Measurements from ENCODE around the gene POPDC2.

Gene POPDC2

DNA sequence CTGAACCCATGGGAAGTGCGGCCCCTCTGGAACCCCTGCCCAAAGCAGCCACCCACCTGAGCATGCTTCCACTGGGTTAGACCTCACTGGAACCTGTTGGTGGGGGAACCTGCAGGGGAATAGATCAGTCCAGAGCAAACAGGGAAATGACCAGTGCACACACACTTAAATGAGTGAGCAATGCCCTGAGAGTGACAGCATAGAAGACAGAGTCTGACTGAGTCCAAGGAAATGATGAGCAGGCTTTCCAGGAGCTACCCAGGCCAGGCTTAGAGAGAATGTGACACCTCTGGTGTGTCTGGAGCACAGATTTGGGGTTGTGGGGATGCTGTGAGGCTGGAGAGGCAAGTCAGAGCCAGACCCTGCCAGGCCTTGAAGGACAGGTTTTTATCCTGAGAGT is 34.2 kb downstream of the POPDC2 start:
- Histone ChIP-seq H3K27ac (ENCODE audit: low read depth, low read length) (no peak overlapping the region), H3K9ac (ENCODE audit: low read depth, low read length) (no peak overlapping the region), H3K27me3 (ENCODE audit: control insufficient read depth, insufficient read depth, low read length) (no peaks in the 10 kb centered on the region), H3K4me1 (ENCODE audit: control insufficient read depth, insufficient read depth, low read length) (no peaks in the 10 kb centered on the region), H3K9me3 (ENCODE audit: control insufficient read depth, insufficient read depth, low read length) (no peaks in the 10 kb centered on the region), H3K36me3 (ENCODE audit: control insufficient read depth, insufficient read depth, low read length) (no peaks in the 10 kb centered on the region), H3K4me3 (ENCODE audit: low read depth, low read length) (no peak overlapping the region)

DNA sequence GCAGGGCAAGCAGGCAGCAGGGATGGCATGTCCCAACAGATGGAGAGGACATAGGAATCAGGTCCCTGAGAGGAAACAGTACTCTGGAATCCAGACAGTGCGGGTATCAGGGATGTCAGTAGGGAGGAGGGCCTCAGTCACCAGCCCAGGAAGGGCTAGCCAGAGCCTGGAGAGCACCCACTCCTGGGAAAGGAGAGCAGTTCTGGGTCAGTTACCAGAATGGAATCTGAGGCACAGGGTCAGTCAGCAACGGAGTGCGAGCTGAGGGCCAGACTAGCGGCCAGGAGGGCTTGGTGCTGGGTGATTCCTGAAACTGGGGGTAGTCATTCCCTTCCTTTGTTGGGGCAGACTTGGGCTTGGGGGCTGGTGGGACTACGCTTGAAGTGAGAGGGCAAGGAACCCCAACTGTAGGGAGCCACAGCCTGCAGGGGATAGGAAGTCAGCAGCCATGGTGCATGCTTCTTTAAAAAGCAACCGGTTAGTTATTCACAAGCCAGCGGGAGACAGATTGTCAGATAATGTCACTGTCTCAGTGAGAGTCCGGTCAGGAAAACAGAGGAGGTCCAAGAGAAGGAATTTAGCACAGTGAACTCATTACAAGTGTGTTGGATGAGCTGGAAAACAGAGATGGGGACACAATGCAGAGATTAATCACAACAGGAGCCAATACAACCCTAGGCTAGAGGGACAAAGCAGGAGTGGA is 34.8 kb downstream of the POPDC2 start:
- Histone ChIP-seq H3K27me3 (ENCODE audit: control insufficient read depth, insufficient read depth, low read length) (no peaks in the 10 kb centered on the region), H3K9ac (ENCODE audit: low read depth, low read length) (no peak overlapping the region), H3K4me3 (ENCODE audit: low read depth, low read length) (no peak overlapping the region), H3K36me3 (ENCODE audit: control insufficient read depth, insufficient read depth, low read length) (no peaks in the 10 kb centered on the region), H3K4me1 (ENCODE audit: control insufficient read depth, insufficient read depth, low read length) (no peaks in the 10 kb centered on the region), H3K9me3 (ENCODE audit: control insufficient read depth, insufficient read depth, low read length) (no peaks in the 10 kb centered on the region), H3K27ac (ENCODE audit: low read depth, low read length) (no peak overlapping the region)

DNA sequence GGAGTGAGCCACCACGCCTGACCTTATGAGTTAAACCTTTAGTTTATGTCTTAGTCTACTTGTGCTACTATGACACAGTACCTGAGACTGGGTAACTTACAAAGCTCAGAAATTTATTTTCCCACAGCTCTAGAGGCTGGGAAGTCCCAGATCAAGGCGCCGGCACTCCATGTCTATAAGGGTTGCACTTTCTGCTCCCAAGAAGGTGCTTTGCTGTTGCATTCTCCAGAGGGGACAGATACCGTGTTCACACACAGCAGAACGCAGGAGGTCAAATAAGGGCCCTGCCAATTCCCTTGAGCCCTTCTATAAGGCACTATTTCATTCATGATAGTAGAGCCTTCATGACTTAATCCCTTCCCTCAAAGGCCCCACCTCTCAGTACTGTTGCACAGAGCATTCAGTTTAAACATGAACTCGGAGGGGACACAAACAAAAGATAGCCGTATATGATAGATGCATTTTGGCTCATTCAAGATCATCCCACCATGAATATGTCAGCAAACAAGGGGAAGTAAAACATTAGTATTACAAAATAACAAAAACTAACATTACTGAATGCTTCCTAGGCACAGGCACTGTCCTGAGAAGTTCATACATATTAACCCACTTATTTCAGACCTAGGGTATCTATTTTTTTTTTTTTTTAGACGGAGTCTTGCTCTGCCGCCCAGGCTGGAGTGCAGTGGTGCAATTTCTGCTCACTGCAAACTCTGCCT is 36.2 kb downstream of the POPDC2 start:
- Histone ChIP-seq H3K36me3 (ENCODE audit: control insufficient read depth, insufficient read depth, low read length) (no peaks in the 10 kb centered on the region), H3K4me1 (ENCODE audit: control insufficient read depth, insufficient read depth, low read length) (no peaks in the 10 kb centered on the region), H3K9me3 (ENCODE audit: control insufficient read depth, insufficient read depth, low read length) (no peaks in the 10 kb centered on the region), H3K27ac (ENCODE audit: low read depth, low read length) (no peak overlapping the region), H3K9ac (ENCODE audit: low read depth, low read length) (no peak overlapping the region), H3K27me3 (ENCODE audit: control insufficient read depth, insufficient read depth, low read length) (no peaks in the 10 kb centered on the region), H3K4me3 (ENCODE audit: low read depth, low read length) (no peak overlapping the region)

DNA sequence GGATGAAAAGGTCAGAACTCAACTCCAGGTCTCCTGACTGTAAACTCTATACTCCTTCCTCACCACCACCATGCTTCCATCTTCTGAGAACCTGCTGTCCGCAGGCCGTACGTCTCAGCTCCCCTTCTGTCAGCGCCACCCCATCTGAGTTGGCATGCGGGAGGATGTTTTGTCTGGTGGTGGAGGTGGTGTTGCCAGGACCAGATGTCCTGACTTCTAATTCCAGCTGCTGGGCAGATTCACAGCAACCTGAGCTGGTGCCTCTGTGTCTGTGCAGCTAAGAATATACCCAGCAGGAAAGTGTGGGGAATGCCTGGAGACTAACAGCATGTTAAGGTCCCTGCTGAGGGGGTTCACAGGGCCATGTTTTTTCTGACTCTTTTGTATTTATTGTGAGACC is 39.5 kb downstream of the POPDC2 start:
- no peaks in the 10 kb centered on the region for H3K9me3 ChIP-seq (ENCODE audit: control insufficient read depth, insufficient read depth, low read length)
- no peak overlapping the region for H3K4me3 ChIP-seq (ENCODE audit: low read depth, low read length)
- no peak overlapping the region for H3K9ac ChIP-seq (ENCODE audit: low read depth, low read length)
- H3K36me3 ChIP-seq (ENCODE audit: control insufficient read depth, insufficient read depth, low read length) = no peaks in the 10 kb centered on the region
- H3K27ac ChIP-seq (ENCODE audit: low read depth, low read length) = no peak overlapping the region
- H3K27me3 ChIP-seq (ENCODE audit: control insufficient read depth, insufficient read depth, low read length) = no peaks in the 10 kb centered on the region
- H3K4me1 ChIP-seq (ENCODE audit: control insufficient read depth, insufficient read depth, low read length) = no peaks in the 10 kb centered on the region

DNA sequence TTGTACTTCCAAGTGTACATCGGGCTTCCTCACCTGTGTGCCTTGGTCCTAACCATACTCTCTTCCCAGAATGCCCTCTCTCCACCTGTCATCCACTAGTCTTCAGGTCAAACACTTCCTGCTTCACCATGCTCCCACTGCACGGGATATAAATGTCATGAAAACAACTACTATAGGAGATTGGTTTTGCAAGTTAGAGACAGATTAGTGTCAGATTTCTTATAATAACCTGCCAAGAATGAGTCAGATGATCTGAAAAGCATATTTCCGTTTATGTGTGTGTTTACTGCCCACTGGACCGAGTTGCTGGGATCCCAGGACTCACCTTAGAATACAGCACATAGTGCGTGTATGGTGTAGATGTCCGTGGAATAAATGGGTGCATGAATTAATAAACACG is 41.3 kb downstream of the POPDC2 start:
- Histone ChIP-seq H3K4me1 (ENCODE audit: control insufficient read depth, insufficient read depth, low read length) (no peaks in the 10 kb centered on the region), H3K4me3 (ENCODE audit: low read depth, low read length) (no peak overlapping the region), H3K9ac (ENCODE audit: low read depth, low read length) (no peak overlapping the region), H3K27me3 (ENCODE audit: control insufficient read depth, insufficient read depth, low read length) (no peaks in the 10 kb centered on the region), H3K27ac (ENCODE audit: low read depth, low read length) (no peak overlapping the region), H3K36me3 (ENCODE audit: control insufficient read depth, insufficient read depth, low read length) (no peaks in the 10 kb centered on the region), H3K9me3 (ENCODE audit: control insufficient read depth, insufficient read depth, low read length) (no peaks in the 10 kb centered on the region)

DNA sequence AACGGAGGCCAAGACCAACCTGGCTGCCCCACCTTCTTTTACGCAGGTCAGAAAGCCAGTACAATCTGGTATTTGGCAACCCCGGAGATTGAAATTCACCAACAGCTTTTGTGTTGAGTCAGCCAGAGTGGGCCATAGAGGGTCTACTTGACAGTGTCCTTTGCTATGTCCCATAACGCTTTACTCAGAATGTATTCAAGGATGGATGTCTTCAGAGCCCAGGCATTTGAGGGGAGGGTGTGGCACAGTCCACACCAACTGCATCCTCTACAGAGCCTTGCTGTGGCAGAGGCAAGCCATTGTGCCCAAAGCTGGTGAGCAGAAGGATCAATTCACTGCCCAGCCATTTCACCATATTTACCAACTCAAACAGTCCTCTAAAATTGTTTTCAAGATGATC is 44.3 kb downstream of the POPDC2 start:
- H3K4me1 ChIP-seq (ENCODE audit: control insufficient read depth, insufficient read depth, low read length) = no peaks in the 10 kb centered on the region
- H3K4me3 ChIP-seq (ENCODE audit: low read depth, low read length) = no peak overlapping the region
- H3K9me3 ChIP-seq (ENCODE audit: control insufficient read depth, insufficient read depth, low read length) = no peaks in the 10 kb centered on the region
- H3K9ac ChIP-seq (ENCODE audit: low read depth, low read length) = no peak overlapping the region
- no peaks in the 10 kb centered on the region for H3K27me3 ChIP-seq (ENCODE audit: control insufficient read depth, insufficient read depth, low read length)
- no peaks in the 10 kb centered on the region for H3K36me3 ChIP-seq (ENCODE audit: control insufficient read depth, insufficient read depth, low read length)
- H3K27ac ChIP-seq (ENCODE audit: low read depth, low read length) = no peak overlapping the region

DNA sequence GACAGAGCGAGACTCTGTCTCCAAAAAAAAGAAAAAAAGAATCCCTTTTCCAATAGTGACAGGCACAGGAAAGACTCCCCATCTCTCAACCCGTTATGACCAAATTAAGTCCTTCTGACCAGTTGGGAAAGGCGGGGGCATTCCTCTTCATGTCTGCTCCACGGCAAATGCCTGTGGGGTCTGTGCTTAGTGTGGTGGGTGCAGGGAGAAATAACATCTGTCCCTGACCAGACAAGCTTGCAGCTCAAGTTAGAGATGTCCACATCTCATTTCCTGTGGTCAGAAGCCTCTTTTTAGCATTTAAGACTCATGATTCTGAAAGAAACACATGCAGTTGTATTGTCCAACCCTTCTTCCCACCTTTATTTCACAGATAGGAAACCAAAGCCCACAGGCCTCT is 46.5 kb downstream of the POPDC2 start:
- H3K4me3 ChIP-seq (ENCODE audit: low read depth, low read length) = no peak overlapping the region
- no peaks in the 10 kb centered on the region for H3K27me3 ChIP-seq (ENCODE audit: control insufficient read depth, insufficient read depth, low read length)
- no peak overlapping the region for H3K27ac ChIP-seq (ENCODE audit: low read depth, low read length)
- H3K9ac ChIP-seq (ENCODE audit: low read depth, low read length) = no peak overlapping the region
- H3K9me3 ChIP-seq (ENCODE audit: control insufficient read depth, insufficient read depth, low read length) = no peaks in the 10 kb centered on the region
- no peaks in the 10 kb centered on the region for H3K4me1 ChIP-seq (ENCODE audit: control insufficient read depth, insufficient read depth, low read length)
- H3K36me3 ChIP-seq (ENCODE audit: control insufficient read depth, insufficient read depth, low read length) = no peaks in the 10 kb centered on the region

DNA sequence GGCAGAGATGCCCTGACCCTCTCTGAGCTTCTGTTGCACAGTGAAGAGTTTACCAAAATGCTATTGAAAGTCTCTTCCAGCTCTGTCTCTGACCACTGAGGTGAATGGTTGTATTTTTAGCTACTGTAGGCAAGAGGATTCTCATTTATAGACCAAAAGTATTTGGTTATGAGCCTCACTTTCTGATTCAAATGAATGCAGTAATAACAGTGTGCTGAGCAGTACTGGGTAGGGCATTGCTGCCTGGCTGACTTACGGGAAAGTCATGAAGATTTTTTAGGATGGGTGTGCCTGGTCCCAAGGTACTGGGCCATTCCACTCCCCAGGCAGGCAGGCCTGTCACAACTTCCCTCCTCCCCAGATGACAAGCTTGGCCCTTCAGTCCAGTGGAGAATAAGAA is 47.2 kb downstream of the POPDC2 start:
- Histone ChIP-seq H3K4me3 (ENCODE audit: low read depth, low read length) (no peak overlapping the region), H3K27ac (ENCODE audit: low read depth, low read length) (no peak overlapping the region), H3K36me3 (ENCODE audit: control insufficient read depth, insufficient read depth, low read length) (no peaks in the 10 kb centered on the region), H3K9me3 (ENCODE audit: control insufficient read depth, insufficient read depth, low read length) (no peaks in the 10 kb centered on the region), H3K4me1 (ENCODE audit: control insufficient read depth, insufficient read depth, low read length) (no peaks in the 10 kb centered on the region), H3K9ac (ENCODE audit: low read depth, low read length) (no peak overlapping the region), H3K27me3 (ENCODE audit: control insufficient read depth, insufficient read depth, low read length) (no peaks in the 10 kb centered on the region)

DNA sequence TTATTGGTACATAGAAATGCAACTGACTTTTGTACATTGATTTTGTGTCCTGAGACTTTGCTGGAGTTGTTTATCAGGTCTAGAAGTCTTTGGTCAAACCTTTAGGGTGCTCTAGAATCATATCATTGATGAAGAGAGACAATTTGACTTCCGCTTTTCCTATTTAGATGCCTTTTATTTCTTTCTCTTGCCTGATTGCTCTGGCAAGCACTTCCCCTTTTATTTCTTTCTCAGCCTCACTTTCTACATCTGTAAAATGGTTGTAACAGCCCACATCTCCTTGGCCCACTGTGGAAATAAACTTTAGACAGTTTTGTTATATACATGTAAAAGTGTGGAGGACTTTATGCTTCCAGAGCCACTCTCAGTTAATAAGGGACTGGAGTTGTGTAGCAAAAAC is 48.7 kb downstream of the POPDC2 start:
- Histone ChIP-seq H3K9ac (ENCODE audit: low read depth, low read length) (no peak overlapping the region), H3K4me1 (ENCODE audit: control insufficient read depth, insufficient read depth, low read length) (no peaks in the 10 kb centered on the region), H3K9me3 (ENCODE audit: control insufficient read depth, insufficient read depth, low read length) (no peaks in the 10 kb centered on the region), H3K4me3 (ENCODE audit: low read depth, low read length) (no peak overlapping the region), H3K36me3 (ENCODE audit: control insufficient read depth, insufficient read depth, low read length) (no peaks in the 10 kb centered on the region), H3K27me3 (ENCODE audit: control insufficient read depth, insufficient read depth, low read length) (no peaks in the 10 kb centered on the region), H3K27ac (ENCODE audit: low read depth, low read length) (no peak overlapping the region)

DNA sequence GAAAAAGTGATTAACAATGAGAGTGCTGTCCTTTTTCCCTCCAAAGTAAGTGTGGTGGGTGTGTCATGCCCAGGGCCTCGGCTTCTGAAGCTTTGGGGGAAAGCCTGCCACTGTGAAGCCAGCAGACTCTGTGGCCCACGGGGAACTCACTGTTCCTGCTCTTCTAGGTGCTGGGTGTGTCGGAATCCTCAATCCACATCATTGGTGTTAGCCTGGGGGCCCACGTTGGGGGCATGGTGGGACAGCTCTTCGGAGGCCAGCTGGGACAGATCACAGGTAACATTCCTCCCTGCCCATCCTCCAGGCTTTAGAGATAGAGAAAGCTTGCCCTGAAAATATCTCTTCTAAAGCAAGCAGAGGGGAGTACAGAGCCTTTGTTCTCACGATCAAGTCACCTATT is 51.1 kb downstream of the POPDC2 start:
- H3K4me3 ChIP-seq (ENCODE audit: low read depth, low read length) = no peak overlapping the region
- H3K27me3 ChIP-seq (ENCODE audit: control insufficient read depth, insufficient read depth, low read length) = no peaks in the 10 kb centered on the region
- H3K27ac ChIP-seq (ENCODE audit: low read depth, low read length) = no peak overlapping the region
- H3K36me3 ChIP-seq (ENCODE audit: control insufficient read depth, insufficient read depth, low read length) = no peaks in the 10 kb centered on the region
- no peaks in the 10 kb centered on the region for H3K9me3 ChIP-seq (ENCODE audit: control insufficient read depth, insufficient read depth, low read length)
- H3K9ac ChIP-seq (ENCODE audit: low read depth, low read length) = no peak overlapping the region
- no peaks in the 10 kb centered on the region for H3K4me1 ChIP-seq (ENCODE audit: control insufficient read depth, insufficient read depth, low read length)

DNA sequence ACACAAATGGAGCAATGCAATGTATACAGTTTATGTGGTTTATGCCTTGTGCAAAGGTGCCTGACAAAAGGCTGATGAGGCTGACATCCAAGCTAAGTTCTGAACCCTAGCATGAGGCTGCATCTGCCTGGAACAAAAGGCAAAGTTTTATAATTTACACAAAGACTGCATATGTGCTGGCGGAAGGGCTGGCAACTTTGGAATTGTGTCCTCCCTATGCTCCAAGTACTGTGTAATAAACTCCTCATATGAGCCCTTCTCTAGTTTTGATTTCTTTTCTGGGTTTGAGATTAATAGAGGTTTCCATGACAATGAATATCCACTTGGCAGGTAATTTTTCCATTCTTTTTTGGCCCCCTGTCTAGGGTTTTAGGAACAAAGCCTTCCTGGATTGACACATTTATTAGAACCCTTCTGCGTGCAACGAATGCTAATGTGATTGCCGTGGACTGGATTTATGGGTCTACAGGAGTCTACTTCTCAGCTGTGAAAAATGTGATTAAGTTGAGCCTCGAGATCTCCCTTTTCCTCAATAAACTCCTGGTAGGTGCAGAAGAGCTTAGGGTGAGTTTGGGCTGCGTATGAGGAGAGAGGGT is 51.9 kb downstream of the POPDC2 start:
- Histone ChIP-seq H3K4me3 (ENCODE audit: low read depth, low read length) (no peak overlapping the region), H3K36me3 (ENCODE audit: control insufficient read depth, insufficient read depth, low read length) (no peaks in the 10 kb centered on the region), H3K9me3 (ENCODE audit: control insufficient read depth, insufficient read depth, low read length) (no peaks in the 10 kb centered on the region), H3K27me3 (ENCODE audit: control insufficient read depth, insufficient read depth, low read length) (no peaks in the 10 kb centered on the region), H3K9ac (ENCODE audit: low read depth, low read length) (no peak overlapping the region), H3K4me1 (ENCODE audit: control insufficient read depth, insufficient read depth, low read length) (no peaks in the 10 kb centered on the region), H3K27ac (ENCODE audit: low read depth, low read length) (no peak overlapping the region)

All from HUES48 (cell line).